ENCODE data around the gene RERE. TPM values are rescaled to one million over a fixed set of nuclear protein-coding genes. Genes with fewer than 3 reads are reported as not detected.
"Not testable (repeated sequence)": the region's sequence is repeated elsewhere in the genome, so short reads cannot be mapped to it uniquely, and the experiment has no call there.

The RERE gene
- total RNA-seq, 1 donor from 2014 or later: 215 TPM

DNA sequence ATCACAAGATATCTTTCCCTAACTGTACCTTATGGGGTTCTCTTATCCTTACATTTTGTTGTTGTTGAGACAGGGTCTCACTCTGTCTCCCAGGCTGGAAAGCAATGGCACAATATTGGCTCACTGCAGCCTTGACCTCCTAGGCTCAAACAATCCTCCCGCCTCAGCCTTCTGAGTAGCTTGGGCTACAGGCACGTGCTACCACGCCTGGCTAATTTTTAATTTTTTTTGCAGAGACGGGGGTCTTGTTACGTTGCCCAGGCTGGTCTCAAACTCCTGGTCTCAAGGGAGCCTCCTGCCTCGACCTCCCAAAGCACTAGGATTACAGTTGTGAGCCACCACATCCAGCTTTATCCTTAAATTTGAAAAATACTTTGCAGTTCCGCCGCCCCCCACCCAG, 10.4 kb downstream of the RERE start:
- no peak for DNase-seq (ENCODE audit: low spot score)

DNA sequence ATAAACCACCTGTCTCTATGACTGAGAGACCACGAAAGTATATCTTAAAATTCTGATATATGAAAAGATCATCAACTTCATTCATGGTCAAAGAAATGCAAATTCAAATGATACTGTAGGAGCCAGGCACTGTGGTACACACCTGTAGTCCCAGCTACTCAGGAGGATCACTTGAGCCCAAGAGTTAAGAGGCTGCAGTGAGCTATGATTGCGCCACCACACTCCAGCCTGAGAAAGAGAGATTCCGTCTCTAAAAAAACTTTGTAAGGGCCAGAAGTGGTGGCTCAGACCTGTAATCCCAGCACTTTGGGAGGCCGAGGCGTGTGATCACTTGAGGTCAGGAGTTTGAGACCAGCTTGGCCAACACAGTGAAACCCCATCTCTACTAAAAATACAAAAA, 17.0 kb downstream of the RERE start:
- DNase-seq (ENCODE audit: low spot score): no peak

DNA sequence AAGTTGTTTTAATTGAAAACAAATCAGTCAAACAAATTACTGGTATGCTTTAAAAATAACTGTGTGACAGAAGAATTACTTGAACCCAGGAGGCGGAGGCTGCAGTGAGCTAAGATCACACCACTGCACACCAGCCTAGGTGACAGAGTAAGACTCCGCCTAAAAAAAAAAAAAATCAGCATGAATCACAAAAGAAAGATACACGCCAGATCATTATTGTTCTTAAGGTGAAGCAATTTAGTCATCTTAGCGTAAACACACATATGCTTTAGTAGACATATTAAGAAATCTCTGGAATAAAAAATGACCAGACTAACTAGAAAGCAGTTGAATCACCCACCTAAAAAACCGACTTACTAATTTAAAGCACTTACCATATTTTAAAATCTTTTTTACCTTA, 20.2 kb downstream of the RERE start:
- DNase-seq (ENCODE audit: low spot score): no peak

DNA sequence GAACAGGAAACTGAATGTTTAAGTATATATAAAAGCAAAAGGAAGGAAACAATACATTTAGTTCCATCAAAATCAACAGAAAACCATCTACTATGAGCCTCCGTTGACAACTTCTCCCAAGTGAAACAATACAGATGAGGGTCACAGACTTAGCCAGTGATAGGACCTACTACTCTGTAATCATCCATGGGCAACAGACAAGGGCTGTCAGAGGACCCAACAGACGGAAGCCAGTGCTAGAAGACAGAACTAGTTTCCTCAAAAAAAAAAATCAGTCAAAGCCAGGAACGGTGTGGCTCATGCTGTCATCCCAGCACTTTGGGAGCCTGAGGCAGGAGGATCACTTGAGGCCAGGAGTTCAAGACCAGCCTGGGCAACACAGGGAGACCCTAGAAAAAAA, 20.6 kb downstream of the RERE start:
- no peak for DNase-seq (ENCODE audit: low spot score)

DNA sequence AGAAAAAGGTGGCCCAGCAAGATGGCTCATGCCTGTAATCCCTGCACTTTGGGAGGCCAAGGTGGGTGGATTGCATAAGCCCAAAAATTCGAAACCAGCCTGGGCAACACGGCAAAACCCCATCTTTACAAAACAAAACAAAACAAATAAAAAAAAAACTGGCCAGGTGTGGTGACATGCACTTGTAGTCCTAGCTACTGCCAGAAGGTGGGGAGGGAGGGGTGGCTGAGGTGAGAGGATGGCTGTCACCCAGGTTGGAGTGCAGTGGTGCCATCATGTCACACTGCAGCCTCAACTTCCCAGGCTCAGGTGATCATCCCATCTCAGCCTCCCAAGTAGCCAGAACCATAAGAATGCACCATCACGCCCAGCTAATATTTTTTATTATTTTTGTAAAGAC, 22.8 kb downstream of the RERE start:
- DNase-seq (ENCODE audit: low spot score): no peak

DNA sequence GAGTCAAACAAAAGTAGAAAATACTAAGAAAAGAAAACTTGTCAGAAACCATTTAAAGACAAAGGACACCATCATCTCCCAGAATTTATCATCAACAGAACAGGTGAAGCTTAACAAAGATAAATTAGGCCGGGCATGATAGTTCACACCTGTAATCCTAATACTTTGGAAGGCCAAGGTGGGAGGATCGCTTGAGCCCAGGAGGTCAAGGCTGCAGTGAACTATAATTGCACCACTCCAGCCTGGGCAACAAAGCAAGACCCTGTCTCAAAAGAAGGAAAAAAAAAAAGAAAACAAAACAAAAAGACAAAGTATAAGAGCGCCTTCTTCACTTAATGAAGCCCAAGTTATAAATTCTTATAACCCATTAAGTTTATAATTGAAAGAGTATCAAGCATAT, 25.6 kb downstream of the RERE start:
- DNase-seq (ENCODE audit: low spot score): no peak

DNA sequence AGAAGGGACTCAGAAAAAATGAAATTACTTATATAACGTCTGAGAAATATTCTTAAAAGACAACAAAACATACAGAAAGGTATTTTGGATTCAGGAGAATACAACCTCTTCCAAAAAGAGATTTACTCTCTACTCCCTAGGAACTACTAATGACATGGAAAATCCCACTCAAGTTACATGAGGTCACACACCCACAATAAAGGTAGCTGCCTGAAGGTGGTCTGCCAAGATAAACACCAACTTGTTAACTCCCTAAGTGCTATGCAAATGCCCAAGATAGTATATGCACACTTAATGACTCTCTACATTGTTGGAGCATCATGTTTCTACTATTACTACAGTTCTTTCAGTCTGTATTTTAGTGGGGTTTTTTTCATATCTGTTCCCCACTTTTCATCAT, 26.5 kb downstream of the RERE start:
- no peak for DNase-seq (ENCODE audit: low spot score)

DNA sequence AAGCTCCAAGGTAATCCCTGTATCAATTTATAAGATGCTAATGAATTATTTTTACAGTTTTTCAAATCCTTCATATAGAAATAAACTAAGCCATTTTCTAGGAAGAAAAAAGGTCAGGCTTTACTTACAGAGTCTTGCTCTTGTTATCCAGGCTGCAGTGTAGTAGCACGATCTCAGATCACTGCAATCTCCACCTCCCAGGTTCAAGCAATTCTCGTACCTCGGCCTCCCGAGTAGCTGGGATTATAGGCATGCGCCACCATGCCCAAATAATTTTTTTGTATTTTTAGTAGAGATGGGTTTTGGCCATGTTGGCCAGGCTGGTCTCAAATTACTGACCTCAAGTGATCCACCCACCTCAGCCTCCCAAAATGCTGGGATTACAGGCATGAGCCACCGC, 27.0 kb downstream of the RERE start:
- DNase-seq (ENCODE audit: low spot score): no peak

DNA sequence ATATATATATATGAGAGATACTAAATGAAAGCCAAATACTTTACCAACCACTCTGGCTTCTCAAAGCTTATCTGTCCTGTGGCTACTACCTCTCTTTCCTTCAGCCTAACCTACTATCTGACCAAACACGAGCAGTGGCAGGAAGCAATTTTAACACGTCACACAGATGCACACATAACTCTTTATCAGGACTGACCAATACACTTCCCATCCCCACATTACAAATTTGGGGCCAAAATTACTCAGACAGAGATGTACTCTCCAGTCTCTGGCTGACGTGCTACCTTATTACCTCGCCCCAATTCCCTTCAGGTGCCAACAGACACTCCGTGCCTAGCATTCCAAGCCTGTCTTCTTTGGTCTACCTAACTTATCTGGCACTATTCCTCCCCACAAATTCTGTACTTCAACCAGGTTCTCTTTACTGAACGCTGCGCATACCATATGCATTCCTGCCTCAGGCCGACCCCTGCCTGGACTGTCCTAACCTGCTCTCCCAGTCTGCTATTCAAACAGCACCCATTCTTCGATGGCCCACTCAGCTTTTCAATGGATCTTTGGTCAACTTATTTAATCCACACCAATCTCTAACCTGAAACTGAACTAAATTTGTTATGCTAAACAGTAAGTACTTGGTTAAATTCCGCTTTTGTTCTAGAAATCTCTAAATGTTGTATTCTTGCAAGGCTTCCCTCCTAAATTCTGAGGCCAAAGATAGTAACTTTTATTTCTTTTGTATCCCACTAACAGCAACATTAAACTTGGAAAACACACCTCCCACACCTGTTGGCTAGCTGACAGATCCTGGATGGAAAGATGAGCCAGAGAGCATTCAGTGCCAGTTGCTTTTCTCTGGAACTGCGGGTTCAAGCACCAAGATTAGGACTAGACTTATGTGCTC, 27.9 kb downstream of the RERE start:
- DNase-seq (ENCODE audit: low spot score): no peak

DNA sequence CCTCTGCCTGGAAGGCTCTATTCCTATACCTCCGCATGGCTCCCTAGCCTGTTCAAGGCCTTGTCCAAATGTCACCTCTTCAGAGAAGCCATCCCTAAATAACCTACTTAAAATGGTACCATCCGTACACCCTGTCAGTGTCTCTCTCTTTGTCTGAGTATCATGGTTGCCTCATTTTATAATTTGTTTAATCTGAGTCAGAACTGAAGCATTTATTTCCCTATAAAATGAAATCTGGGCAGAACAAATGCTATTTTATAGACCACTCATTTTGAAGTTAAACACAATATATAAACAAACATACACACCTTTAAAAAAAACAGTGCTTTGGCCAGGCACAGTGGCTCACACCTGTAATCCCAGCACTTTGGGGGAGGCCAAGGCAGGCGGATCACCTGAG, 30.2 kb downstream of the RERE start:
- no peak for DNase-seq (ENCODE audit: low spot score)

DNA sequence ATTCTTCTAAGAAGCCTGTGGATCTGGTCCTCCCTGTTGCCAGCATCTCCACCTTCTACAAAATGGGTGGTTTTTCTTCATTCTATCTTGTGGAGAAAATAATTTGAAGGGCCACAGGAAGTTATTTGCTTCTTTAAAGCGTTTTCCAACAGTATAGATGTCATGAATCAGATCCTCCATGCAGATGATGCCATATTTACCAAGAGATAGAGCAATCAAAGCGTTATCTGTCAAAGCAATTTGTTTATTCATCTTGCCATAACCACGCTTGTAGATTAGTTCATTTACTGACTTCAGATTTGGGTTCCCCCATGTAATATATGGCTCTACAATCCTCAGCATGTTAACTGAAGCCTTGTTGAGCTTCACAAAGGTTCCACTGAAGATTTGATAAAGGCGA, 31.2 kb downstream of the RERE start:
- DNase-seq (ENCODE audit: low spot score): not testable (repeated sequence)

DNA sequence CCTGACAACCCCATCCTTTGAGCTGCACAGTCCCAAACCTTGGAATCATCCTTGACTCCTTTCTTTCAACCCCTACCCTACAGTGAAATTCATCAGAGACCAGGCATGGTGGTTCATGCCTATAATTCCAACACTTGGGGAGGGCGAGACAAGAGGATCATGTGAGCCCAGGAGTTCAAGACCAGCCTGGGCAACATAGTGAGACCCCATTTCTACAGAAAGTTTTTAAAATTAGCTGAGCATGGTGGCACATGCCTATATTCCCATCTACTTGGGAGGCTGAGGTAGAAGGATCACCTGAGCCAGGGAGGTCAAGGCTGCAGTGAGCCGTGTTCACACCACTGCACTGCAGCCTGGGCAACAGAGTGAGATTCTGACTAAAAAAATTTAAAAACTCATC, 34.5 kb downstream of the RERE start:
- DNase-seq (ENCODE audit: low spot score): no peak

DNA sequence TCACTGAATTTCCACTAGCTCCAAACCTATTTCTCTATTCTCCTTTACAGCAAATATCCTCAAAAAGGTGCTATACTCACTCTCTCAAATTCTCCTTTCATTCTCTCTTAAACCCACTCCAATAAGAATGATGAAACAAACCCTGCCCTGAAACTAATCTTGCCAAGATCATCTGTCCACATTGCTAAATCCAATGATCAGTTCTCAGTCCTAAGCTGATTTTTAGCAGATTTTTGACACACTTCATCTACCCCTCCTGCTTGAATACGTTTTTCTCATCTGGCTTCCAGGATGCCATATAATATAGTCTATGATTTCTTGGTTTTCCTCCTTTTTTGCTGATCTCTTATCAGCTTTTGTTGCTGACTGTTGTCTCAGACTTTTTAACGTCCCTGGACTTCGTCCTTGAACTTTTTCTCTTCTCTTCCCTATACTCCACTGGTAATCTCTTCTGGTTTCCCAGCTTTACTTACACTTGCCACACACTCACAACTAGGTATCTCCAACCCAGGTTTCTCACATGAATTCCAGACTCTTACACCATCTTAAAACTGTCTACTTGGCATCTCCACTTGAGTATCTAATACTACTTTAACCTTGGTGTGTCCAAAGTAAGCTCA, 35.3 kb downstream of the RERE start:
- DNase-seq (ENCODE audit: low spot score): no peak

DNA sequence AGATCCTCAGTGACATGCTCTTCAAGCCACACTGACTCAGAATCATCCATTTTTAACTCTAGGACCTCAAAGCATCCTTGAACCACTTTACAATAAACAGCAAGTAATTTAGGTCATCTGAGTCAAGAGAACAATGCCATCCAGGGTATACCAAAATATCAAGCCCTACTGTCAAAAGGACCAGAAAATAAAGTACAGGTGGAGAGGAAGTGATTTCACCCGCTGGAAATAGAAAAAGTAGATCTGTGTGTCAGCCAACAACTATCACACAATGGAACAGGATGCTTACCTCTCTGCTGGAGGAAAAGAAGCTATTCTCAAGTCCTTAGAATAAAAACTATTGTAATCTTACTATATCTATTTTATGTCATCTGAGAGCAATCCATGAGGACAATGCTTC, 37.0 kb downstream of the RERE start:
- DNase-seq (ENCODE audit: low spot score): no peak

DNA sequence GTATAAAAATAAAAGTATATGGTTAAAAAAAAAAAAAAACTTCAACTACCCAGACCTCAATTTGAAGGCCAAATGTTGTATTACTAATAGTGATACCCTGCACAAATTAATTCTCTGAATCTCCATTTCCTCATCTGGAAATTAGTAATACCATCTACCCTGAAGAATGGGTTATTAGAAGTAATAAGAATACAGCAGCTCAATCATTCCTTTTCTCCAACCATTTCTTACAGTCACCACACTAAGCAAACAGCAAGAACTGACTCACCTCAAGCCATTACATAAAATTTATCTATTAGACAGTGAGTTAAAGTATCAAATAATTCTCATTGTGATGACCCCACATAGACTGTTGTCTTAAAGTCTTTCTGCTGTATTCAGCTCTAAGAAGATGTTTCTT, 39.6 kb downstream of the RERE start:
- DNase-seq (ENCODE audit: low spot score): no peak

DNA sequence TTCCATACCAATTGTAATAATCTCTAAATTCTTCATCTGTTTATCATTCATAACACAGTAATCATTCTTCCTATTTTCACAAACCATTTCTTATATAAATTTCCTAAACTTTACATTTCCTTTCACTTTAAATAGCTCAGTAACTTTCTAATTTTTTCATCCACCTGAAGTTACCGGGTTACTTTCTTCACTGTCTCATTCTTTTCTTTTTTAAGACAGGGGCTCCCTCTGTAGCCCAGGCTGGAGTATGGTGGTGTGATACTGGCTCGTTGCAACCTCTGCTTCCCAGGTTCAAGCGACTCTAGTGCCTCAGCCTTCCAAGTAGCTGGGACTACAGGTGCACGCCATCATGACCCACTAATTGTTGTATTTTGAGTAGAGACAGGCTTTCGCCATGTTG, 41.3 kb downstream of the RERE start:
- no peak for DNase-seq (ENCODE audit: low spot score)

DNA sequence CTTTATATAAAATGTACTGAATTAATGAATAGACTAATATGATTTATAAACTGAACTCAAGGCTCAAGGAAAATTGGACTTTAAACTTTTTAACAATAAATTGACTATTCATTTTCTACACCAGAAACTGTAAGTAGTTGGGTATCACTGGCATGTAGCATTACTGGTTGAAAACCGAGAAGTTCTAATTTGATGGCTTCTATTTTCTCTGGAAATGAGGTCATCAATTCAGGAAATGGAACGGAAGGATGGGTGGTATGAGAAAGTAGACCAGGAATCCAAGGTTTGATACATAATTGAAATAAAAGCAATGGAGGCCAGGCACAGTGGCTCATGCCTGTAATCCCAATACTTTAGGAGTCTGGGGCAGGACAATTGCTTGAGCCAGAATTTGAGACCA, 50.4 kb downstream of the RERE start:
- no peak for DNase-seq (ENCODE audit: low spot score)

DNA sequence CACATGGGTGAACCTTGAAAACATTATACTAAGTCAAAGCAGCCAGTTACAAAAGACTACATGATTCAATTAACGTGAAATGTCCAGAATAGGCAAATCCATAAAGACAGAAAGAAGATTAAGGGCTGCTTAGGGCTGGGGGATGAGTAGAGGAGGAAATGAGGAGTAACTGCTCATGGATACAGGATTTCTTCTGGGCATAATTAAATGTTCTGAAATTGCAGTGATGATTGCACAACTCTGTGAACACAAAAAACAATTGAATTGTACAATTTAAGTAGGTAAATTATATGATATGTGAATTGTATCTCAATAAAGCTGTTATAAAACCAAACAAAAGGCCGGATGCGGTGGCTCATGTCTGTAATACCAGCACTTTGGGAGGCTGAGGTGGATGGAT, 52.2 kb downstream of the RERE start:
- no peak for DNase-seq (ENCODE audit: low spot score)

DNA sequence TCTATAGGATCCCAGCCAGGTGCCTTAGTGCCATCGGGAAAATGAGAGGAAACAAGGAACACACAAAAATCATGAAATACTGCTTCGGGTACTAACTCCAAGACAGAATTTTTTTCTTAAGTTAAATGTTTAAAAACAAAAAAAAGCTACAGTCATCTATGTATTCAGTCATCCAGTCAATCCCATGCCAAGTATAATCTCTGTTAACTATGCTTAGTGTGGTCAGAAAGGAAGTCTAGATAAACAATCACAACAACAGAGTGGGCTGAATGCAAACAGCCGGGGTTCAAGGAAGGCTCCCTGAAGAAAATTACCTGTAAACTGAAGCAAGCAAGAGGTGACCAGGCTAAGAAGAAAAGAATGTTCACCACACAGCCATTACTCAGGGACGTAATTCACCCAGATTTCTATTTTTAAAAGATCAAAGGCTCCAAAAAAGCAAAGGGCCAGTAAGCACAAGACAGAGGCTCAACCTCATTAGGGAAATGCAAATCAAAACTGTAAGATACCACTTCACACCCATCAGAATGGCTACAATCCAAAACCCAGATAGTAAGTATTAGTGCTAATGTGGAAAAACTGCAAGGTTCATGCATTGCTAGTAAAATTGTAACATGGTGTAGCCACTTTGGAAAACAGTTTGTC, 53.0 kb downstream of the RERE start:
- no peak for DNase-seq (ENCODE audit: low spot score)

DNA sequence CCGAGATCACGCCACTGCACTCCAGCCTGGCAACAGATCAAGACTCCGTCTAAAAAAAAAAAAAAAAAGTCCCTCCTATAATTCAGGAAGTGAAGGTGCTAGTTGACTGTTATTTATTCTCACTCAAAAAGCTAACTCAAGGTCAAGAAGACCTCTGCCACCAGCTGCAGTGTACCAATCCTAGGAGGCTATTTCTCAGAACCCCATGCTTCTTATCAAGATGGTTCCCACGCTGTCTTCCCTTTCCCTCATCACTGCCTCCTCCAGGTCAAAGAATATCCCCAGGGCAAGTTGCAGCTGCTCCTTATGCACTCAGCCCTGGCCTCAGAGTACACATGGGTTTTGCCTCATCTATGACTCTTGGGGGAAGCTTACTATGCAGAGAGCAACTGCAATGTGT, 53.6 kb downstream of the RERE start:
- DNase-seq (ENCODE audit: low spot score): no peak

DNA sequence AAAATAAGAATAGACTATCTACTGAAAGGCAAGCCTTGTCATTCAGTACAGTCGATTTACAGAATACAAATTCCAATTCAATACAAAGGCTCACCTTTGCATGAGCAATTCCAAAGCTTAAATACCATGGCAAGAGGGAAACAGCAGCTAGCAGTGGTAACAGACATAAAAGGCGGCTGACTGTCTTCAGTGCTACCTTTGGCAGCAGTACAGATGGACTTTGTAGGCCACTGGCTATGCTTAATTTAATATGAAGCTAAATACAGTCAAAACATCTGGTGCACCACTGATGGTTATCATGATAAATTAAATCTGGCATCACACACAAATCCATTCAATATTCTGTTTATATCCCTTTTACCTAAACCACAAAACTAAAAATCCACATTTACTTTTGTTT, 62.4 kb downstream of the RERE start:
- no peak for DNase-seq (ENCODE audit: low spot score)

DNA sequence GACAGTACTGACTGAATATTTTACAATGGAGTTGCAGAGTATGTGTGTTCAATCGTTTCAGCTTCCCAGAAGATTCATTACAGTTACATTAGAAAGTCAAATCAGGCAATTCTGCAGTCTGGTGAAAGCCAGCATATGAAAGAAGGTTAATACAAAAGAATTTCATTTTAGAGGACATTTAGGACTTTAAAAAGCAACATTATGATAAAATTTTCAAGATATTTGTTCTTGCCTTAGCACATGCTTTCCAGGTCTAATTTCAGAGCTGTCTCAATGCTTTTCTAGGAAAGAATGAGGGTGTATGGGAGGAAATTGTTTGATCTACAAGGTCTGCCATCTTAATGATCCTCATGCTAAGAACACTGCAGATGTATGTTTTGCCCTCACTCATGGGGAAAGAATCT, 63.2 kb downstream of the RERE start:
- no peak for DNase-seq (ENCODE audit: low spot score)

DNA sequence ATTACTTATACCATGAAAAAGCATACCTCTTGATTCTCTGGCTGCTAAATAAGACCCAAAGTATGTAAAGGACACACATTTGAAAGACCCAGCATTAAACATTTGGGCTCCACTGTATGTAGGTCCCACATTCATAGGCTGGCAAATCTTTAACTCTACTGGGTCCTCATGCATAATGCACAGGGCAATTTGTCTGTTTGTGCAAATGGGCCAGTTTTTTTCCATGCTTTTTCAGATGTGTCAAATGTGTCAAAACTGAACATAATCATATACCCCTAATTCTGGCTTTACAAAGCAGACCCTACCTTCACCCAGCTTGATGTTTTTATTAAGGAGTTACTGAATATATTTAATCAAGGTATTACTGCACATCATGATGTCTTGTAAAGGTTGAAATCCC, 63.7 kb downstream of the RERE start:
- no peak for DNase-seq (ENCODE audit: low spot score)
